Osteoblast (primary cell): ENCODE results near the gene GRIK4. TPM values are rescaled to one million over a fixed set of nuclear protein-coding genes. Genes with fewer than 3 reads are reported as not detected.

Source experiments
- DNase-seq: peaks from one replicate; pipeline ENCODE4 v3.0.0; 2011; ENCODE audit warnings: low spot score, mixed read lengths; ENCODE audit not compliant: insufficient read length; ENCODE audit errors: missing footprints
- H2AFZ ChIP-seq: 2 replicates; pipeline ENCODE4 v1.6.0; 2011; ENCODE audit warnings: mild to moderate bottlenecking, low read length
- H3K27ac ChIP-seq: 2 replicates; pipeline ENCODE4 v1.5.1; 2011; ENCODE audit warnings: mild to moderate bottlenecking, low read depth, low read length, moderate library complexity
- H3K27me3 ChIP-seq: 2 replicates; pipeline ENCODE4 v1.6.0; 2012; ENCODE audit warnings: mild to moderate bottlenecking, control low read depth, inconsistent platforms, low read length, moderate library complexity; ENCODE audit not compliant: insufficient read depth
- H3K36me3 ChIP-seq: 2 replicates; pipeline ENCODE4 v1.5.1; 2011; ENCODE audit warnings: mild to moderate bottlenecking, low read length, control low read depth, moderate library complexity; ENCODE audit not compliant: insufficient read depth
- H3K4me1 ChIP-seq: 2 replicates; pipeline ENCODE4 v1.5.1; 2011; ENCODE audit warnings: mild to moderate bottlenecking, low read length, control low read depth, moderate library complexity; ENCODE audit not compliant: insufficient read depth
- H3K4me2 ChIP-seq: 2 replicates; pipeline ENCODE4 v1.6.0; 2011; ENCODE audit warnings: mild to moderate bottlenecking, low read length; ENCODE audit not compliant: insufficient read depth
- H3K4me3 ChIP-seq: fragments of 200-600 bp; sonication (generic); 3 replicates; pipeline ENCODE4 v1.5.1; 2012; ENCODE audit warnings: mild to moderate bottlenecking, low read length, inconsistent platforms; ENCODE audit not compliant: insufficient read depth
- H3K79me2 ChIP-seq: 2 replicates; pipeline ENCODE4 v1.6.0; 2012; ENCODE audit warnings: mild to moderate bottlenecking, low read length, control low read depth, inconsistent platforms; ENCODE audit not compliant: insufficient read depth
- H3K9me3 ChIP-seq: 2 replicates; pipeline ENCODE4 v1.5.1; 2011; ENCODE audit warnings: low read depth, low read length, control low read depth
- H4K20me1 ChIP-seq: 2 replicates; pipeline ENCODE4 v1.6.0; 2012; ENCODE audit warnings: mild to moderate bottlenecking, low read length, control low read depth; ENCODE audit not compliant: insufficient read depth
- total RNA-seq: library from RNA; depleted of rRNA; stranded (reverse); fragments of >200 nt; gene quantifications from 2 replicates; pipeline ENCODE4 v1.2.3, GENCODE V29; 2012
- TF ChIP-seq, protein P1 (sequence below): IDR thresholded peaks from 2 replicates; pipeline ENCODE4 v1.5.1; 2011; ENCODE audit warnings: mild to moderate bottlenecking, low read depth, low read length, moderate library complexity; ENCODE audit errors: extremely low read depth

The GRIK4 gene
- total RNA-seq, 1 donor = under 0.01 TPM

DNA sequence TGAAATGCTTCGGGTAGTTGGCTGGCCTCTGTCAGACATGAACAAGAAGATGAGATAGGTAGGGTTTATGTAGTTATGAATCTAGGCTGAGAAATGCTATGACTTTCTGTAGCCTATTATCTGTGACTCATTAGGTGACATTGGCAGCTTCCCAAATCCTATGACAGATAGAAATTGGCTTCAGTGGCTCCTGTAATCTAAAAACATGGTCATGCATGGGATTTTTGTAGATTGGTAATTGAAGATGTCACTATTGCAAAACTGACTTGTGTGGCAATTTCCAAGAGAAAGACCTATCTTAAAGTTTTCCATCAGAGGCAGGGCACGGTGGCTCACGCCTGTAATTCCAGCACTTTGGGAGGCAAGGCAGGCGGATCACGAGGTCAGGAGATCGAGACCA lies 29.4 kb upstream of the GRIK4 start:
- H3K4me1 ChIP-seq = no peaks in the 10 kb centered on the region
- no peak overlapping the region for H3K4me2 ChIP-seq
- DNase-seq = no peak
- no peak overlapping the region for H3K4me3 ChIP-seq
- no peak overlapping the region for H3K27ac ChIP-seq
- no peaks in the 10 kb centered on the region for H3K79me2 ChIP-seq
- no peaks in the 10 kb centered on the region for H3K9me3 ChIP-seq
- H3K36me3 ChIP-seq = peaks cover 59% of the 10 kb centered on the region
- TF ChIP-seq, protein P1, sequence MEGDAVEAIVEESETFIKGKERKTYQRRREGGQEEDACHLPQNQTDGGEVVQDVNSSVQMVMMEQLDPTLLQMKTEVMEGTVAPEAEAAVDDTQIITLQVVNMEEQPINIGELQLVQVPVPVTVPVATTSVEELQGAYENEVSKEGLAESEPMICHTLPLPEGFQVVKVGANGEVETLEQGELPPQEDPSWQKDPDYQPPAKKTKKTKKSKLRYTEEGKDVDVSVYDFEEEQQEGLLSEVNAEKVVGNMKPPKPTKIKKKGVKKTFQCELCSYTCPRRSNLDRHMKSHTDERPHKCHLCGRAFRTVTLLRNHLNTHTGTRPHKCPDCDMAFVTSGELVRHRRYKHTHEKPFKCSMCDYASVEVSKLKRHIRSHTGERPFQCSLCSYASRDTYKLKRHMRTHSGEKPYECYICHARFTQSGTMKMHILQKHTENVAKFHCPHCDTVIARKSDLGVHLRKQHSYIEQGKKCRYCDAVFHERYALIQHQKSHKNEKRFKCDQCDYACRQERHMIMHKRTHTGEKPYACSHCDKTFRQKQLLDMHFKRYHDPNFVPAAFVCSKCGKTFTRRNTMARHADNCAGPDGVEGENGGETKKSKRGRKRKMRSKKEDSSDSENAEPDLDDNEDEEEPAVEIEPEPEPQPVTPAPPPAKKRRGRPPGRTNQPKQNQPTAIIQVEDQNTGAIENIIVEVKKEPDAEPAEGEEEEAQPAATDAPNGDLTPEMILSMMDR = no peak
- H2AFZ ChIP-seq = no peak overlapping the region
- peaks cover 3% of the 10 kb centered on the region for H4K20me1 ChIP-seq
- no peaks in the 10 kb centered on the region for H3K27me3 ChIP-seq

DNA sequence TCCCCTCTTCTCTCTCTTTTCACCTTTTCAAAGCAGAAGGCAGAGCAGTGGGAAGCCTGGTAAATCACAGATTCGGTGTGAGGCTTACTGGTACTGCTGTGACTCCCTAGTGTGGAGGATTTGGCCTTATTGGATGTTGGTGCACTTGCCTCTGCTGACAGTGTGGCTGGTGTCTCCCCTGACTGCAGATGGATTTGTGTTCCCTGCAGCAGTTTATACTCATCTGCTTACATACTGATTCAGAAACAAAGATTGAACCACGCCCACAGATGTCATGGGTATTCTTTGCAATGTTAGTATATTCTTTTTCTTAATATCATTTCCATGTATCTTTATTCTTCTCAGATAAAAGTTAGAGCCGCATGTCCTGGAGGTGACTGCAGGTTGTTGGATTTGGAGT lies 26.8 kb upstream of the GRIK4 start:
- TF ChIP-seq, protein P1 = no peak
- Histone ChIP-seq H2AFZ (no peak overlapping the region), H3K4me2 (no peak overlapping the region), H3K4me1 (no peaks in the 10 kb centered on the region), H3K27ac (no peak overlapping the region), H3K79me2 (no peaks in the 10 kb centered on the region), H3K4me3 (no peak overlapping the region), H3K9me3 (no peaks in the 10 kb centered on the region), H4K20me1 (peaks cover 3% of the 10 kb centered on the region), H3K27me3 (no peaks in the 10 kb centered on the region), H3K36me3 (peaks cover 44% of the 10 kb centered on the region)
- DNase-seq = no peak

DNA sequence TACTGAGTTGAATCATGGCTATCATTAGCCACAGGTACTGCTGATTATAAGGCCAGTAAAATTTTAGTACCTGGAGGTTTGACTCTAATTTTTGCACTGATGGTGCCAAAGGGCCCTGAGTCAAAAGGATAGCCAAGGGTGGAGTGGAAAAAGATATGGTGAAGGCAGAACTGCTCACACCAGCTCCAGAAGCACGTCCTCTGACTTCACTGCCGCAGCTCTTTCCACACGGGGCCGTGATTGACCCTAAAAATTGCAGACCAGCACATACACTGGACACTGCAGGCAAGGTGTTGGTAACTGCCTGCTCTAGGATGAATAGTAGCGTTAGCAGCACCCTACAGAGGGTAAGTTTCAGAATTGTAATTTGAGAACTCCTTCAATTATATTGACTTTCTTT lies 25.4 kb upstream of the GRIK4 start:
- Histone ChIP-seq H3K4me1 (no peaks in the 10 kb centered on the region), H4K20me1 (peaks cover 3% of the 10 kb centered on the region), H3K4me2 (no peak overlapping the region), H3K79me2 (no peaks in the 10 kb centered on the region), H3K36me3 (peaks cover 40% of the 10 kb centered on the region), H3K4me3 (no peak overlapping the region), H3K27ac (no peak overlapping the region), H3K9me3 (no peaks in the 10 kb centered on the region), H3K27me3 (no peaks in the 10 kb centered on the region), H2AFZ (no peak overlapping the region)
- no peak for DNase-seq
- TF ChIP-seq, protein P1 = no peak

DNA sequence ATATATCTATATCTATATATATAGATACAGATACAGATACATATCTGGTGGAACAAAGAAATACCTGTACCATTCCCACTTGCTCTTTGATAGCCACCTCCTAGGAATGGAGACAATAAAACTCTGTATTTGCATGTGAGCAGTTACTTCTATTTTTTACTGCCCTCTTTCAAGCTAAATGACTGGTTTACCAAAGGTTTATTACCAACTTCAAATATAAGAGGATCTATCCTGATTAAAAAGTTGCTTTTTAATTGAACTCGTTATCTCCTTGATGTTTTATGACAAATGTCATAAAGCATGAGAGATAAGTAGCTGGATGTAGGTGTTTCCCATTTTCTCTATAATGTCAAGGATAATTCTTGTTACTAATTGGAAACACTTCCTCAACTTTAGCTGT lies 21.7 kb upstream of the GRIK4 start:
- Histone ChIP-seq H3K79me2 (no peaks in the 10 kb centered on the region), H4K20me1 (no peaks in the 10 kb centered on the region), H3K9me3 (no peaks in the 10 kb centered on the region), H2AFZ (no peak overlapping the region), H3K4me1 (no peaks in the 10 kb centered on the region), H3K36me3 (peaks cover 25% of the 10 kb centered on the region), H3K4me3 (no peak overlapping the region), H3K27ac (no peak overlapping the region), H3K4me2 (no peak overlapping the region), H3K27me3 (no peaks in the 10 kb centered on the region)
- TF ChIP-seq, protein P1 = no peak
- DNase-seq = no peak
